Measurements from ENCODE around the gene DAB2IP.

GRCh38 chr9:121764371-121764730 is 112.9 kb downstream of the DAB2IP start:
- TF ChIP-seq CTCF (IDR thresholded peaks at IDR 0.05; ENCODE audit: low read depth, low read length), result no peak
- no peak for TF ChIP-seq EZH2phosphoT487 (IDR thresholded peaks at IDR 0.05; ENCODE audit: low read depth)

Data from OCI-LY3 (cell line).